ENCODE data around the gene SNX22. TPM values are rescaled to one million over a fixed set of nuclear protein-coding genes. Genes with fewer than 3 reads are reported as not detected.

SNX22 gene
- total and polyA plus RNA-seq, 2 of the 8 experiments (the other 6 are each of a cell fraction or from before 2014, with no cell fraction given): 4.9 TPM

DNA sequence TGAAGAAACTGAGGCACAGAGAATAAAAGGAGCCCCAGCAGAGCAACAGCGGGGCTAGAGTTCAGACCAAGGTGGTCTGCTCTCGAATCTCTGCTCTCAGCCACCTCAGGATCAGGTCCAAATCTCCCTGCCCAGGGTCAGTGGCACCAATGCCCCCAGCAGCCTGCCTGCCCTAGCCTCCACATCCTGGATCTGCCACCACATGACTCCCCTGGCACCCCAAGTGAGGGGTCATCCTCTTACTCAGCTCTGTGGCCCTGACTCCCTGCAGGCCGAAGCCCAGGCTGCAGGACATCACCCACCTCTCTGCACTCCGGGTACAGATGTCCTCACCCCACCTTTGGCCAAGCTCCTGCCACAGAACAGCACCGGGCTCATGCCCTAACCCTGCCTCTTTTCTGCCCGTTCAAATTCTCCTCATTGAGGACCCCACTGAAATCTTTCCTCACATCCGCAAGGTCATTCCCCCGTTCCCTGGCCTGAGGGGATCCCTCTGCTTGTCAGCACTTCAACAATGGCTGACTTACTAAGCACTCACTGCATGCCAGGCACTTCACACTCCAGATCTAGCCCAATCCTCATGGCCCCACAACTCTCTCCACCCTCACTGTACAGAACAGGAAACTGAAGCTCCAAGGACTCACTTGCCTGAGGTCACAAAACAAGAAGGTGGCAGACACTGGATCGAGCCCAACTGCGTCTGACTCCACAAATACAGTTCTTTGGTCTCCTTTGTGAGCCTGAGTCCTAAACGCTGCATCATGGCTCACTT lies 7.0 kb downstream of the SNX22 start (continued):
- TF ChIP-seq RXRA (IDR thresholded peaks at IDR 0.05; ENCODE audit: insufficient read depth, low read depth, low read length) (no peak), CBX8 (IDR thresholded peaks at IDR 0.05; ENCODE audit: borderline replicate concordance, low read depth, low read length) (no peak), SP2 (IDR thresholded peaks at IDR 0.05; ENCODE audit: low read length) (no peak), BRCA1 (IDR thresholded peaks at IDR 0.05; ENCODE audit: low read depth, low read length) (no peak), HDAC6 (IDR thresholded peaks at IDR 0.05; ENCODE audit: low read depth, low read length) (no peak)
